MCF 10A (cell line): ENCODE measurements around the gene PSMG3. TPM values are rescaled to one million over a fixed set of nuclear protein-coding genes. Genes with fewer than 3 reads are reported as not detected.

Experiments used
- BruUV-seq: library from RNA; stranded (reverse); fragments of 400-500 nt; replicated peaks from 2 replicates; lab custom pipeline; 2021; lab: Mats Ljungman, UMichigan
- CTCF ChIA-PET: fragments of 300-600 bp; sonication (Branson Sonifier 250); formaldehyde crosslinking; extraction: SDS; loops from one replicate; lab custom pipeline; 2021; ENCODE audit warnings: antibody characterized with exemption, inconsistent platforms; lab: Yijun Ruan, JAX
- POLR2A ChIA-PET: fragments of 300-600, 350-650 bp; sonication (Branson Sonifier 250); formaldehyde crosslinking; extraction: SDS; loops from one replicate; lab custom pipeline; 2020; ENCODE audit warnings: antibody characterized with exemption, inconsistent platforms; lab: Yijun Ruan, JAX
- DNase-seq: peaks from one replicate; pipeline ENCODE4 v3.0.0-alpha.2; 2018; ENCODE audit not compliant: unreplicated experiment
- H3K27ac Mint-ChIP-seq: one replicate; pipeline ENCODE4 v1.8.0; 2022; ENCODE audit warnings: mild to moderate bottlenecking, low read depth, mixed read lengths; ENCODE audit not compliant: unreplicated experiment
- H3K27me3 Mint-ChIP-seq: one replicate; pipeline ENCODE4 v1.8.0; 2022; ENCODE audit warnings: mixed read lengths; ENCODE audit not compliant: insufficient read depth, unreplicated experiment
- H3K36me3 Mint-ChIP-seq: one replicate; pipeline ENCODE4 v1.8.0; 2022; ENCODE audit warnings: mild to moderate bottlenecking, moderate library complexity, mixed read lengths; ENCODE audit not compliant: insufficient read depth, unreplicated experiment
- H3K4me1 Mint-ChIP-seq: one replicate; pipeline ENCODE4 v1.8.0; 2022; ENCODE audit warnings: mixed read lengths; ENCODE audit not compliant: insufficient read depth, unreplicated experiment
- H3K4me3 Mint-ChIP-seq: one replicate; pipeline ENCODE4 v1.8.0; 2022; ENCODE audit warnings: mild to moderate bottlenecking, moderate library complexity, mixed read lengths; ENCODE audit not compliant: unreplicated experiment
- H3K9me3 Mint-ChIP-seq: one replicate; pipeline ENCODE4 v1.8.0; 2022; ENCODE audit warnings: mixed read lengths; ENCODE audit not compliant: unreplicated experiment
- CTCF ChIP-seq: fragments of 200-600 bp; IDR thresholded peaks from one replicate; pipeline ENCODE4 v1.8.0; 2022; ENCODE audit warnings: antibody characterized with exemption, mild to moderate bottlenecking; ENCODE audit not compliant: unreplicated experiment
- intact Hi-C: fragments of 100-400 bp; cut with micrococcal nuclease; formaldehyde crosslinking; loops from 2 replicates; pipeline ENCODE4 v1.14.1; 2022
- total RNA-seq: library from RNA; stranded (reverse); gene quantifications from 2 replicates; pipeline ENCODE4 v1.2.3, GENCODE V29; 2022

The PSMG3 gene
- total RNA-seq, 1 experiment from 2014 or later: 42.1 TPM

- TF ChIP-seq CTCF: peak; percentile 93
- Mint-ChIP-seq H3K27ac (no peak overlapping the region), H3K4me3 (no peak overlapping the region), H3K4me1 (peaks cover 7% of the 10 kb centered on the region), H3K27me3 (peaks cover 11% of the 10 kb centered on the region), H3K36me3 (no peaks in the 10 kb centered on the region), H3K9me3 (peaks cover 8% of the 10 kb centered on the region)
- no TSS peak for BruUV-seq
- intact Hi-C loops: loop anchor here (1.0 to 10.0 kb wide), 2 partner anchors 615 to 769 kb away; no protein-coding TSS in a partner anchor
- peak; percentile 66 for DNase-seq
- POLR2A ChIA-PET: no interaction called here
- CTCF ChIA-PET: interaction anchor here (0.6 to 1.0 kb wide), 10 partner anchors 9 to 773 kb away, joined by 3 to 6 read pairs (median 4); no protein-coding TSS in a partner anchor
Observed at GRCh38 chr7:1579481-1580421, 9.9 kb upstream of the PSMG3 start.

GRCh38 chr7:1578513-1578912 lies 8.7 kb upstream of the PSMG3 start:
- peaks cover 7% of the 10 kb centered on the region for H3K4me1 Mint-ChIP-seq
- H3K4me3 Mint-ChIP-seq: no peak overlapping the region
- intact Hi-C loops: loop anchor here (10.0 kb wide), 1 partner anchor 616 kb away; no protein-coding TSS in a partner anchor
- CTCF ChIA-PET: interaction anchor here (0.7 to 1.0 kb wide), 13 partner anchors 17 to 768 kb away, joined by 3 to 5 read pairs (median 3); no protein-coding TSS in a partner anchor
- no peak overlapping the region for H3K27ac Mint-ChIP-seq
- DNase-seq: no peak
- BruUV-seq: no TSS peak
- TF ChIP-seq CTCF: no peak
- H3K27me3 Mint-ChIP-seq: peaks cover 11% of the 10 kb centered on the region
- H3K9me3 Mint-ChIP-seq: peaks cover 8% of the 10 kb centered on the region
- POLR2A ChIA-PET: no interaction called here
- no peaks in the 10 kb centered on the region for H3K36me3 Mint-ChIP-seq

- DNase-seq: no peak
- Mint-ChIP-seq H3K9me3 (peaks cover 8% of the 10 kb centered on the region), H3K4me3 (no peak overlapping the region), H3K27me3 (peaks cover 11% of the 10 kb centered on the region), H3K4me1 (peaks cover 7% of the 10 kb centered on the region), H3K36me3 (peaks cover 8% of the 10 kb centered on the region), H3K27ac (no peak overlapping the region)
- intact Hi-C loops: loop anchor here (10.0 kb wide), 1 partner anchor 618 kb away; no protein-coding TSS in a partner anchor
- no peak for TF ChIP-seq CTCF
- no TSS peak for BruUV-seq
- POLR2A ChIA-PET: no interaction called here
- CTCF ChIA-PET: interaction anchor here (0.7 kb wide), 1 partner anchor 771 kb away, joined by 3 read pairs; no protein-coding TSS in a partner anchor
Observed at GRCh38 chr7:1576521-1577253, 6.9 kb upstream of the PSMG3 start.
